NK-92 treated with Interleukin-12 subunit alpha and Interleukin-12 subunit beta, amount 100 ng/mL, for 24 hours (cell line): ENCODE results near the gene HSD17B12.
A peak's percentile ranks its signal among the peaks of the same experiment; 100 is the strongest.

Experiments
- DNase-seq: peaks from one replicate; lab custom pipeline; 2025; lab: John Stamatoyannopoulos, UW

The HSD17B12 gene

GRCh38 chr11:43871051-43871450 is 190.5 kb downstream of the HSD17B12 start:
- no peak for DNase-seq

DNA sequence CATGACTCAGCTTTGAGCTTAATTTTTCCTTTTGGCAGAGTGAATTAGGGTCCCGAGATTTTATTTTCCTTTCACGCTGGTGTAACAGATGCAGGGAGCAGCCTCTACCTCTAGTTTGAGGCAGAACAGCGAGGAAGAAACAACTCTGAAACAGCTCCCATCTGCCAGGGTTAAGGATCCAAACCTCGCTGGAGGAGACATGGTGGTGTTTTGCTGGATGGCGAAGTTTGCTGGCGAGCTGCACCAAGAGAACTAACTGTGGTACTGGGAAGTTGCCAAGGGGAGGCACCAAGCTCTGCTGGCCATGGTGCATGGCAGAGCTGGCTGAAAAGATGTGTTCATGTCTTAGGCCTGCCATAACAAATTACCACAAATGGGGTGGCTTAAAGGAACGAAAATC is 192.5 kb downstream of the HSD17B12 start:
- DNase-seq: no peak

DNA sequence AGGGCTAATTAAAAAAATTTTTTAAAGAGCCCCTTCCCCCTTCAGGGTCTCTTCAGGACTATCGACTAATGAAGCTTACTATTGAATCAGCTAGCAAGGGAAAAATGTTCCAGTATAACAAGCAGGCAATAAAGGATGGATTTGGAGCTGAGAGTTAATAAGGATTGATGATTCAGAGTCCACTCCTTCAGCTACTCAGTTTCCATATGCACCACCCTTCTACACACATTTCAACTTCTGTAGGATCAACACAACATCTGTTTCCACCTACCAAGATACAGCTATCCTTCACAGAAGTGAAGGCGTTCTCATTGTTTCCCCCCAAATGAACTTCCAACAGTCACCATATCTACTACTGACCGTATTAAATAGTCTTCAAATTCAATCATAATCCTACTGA is 193.5 kb downstream of the HSD17B12 start:
- no peak for DNase-seq

DNA sequence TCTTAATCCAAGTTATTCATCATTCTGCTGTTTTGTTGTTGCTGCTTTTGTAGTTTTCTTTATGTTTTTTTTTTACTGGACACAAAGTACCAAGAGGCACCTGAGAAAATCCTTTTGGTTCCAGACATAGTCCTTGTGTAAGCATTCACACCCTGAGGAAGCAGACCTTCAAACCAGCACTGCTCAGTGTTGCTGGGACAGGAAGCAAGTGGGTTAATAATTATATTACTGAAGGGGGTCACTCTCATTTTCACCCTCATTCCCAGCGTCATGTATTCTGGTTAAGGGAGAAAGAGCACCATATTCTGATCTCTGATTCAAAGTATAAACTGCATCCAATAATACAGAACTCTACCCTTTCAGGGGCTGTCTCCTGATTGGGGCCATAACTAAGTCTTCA is 194.2 kb downstream of the HSD17B12 start:
- DNase-seq: no peak

DNA sequence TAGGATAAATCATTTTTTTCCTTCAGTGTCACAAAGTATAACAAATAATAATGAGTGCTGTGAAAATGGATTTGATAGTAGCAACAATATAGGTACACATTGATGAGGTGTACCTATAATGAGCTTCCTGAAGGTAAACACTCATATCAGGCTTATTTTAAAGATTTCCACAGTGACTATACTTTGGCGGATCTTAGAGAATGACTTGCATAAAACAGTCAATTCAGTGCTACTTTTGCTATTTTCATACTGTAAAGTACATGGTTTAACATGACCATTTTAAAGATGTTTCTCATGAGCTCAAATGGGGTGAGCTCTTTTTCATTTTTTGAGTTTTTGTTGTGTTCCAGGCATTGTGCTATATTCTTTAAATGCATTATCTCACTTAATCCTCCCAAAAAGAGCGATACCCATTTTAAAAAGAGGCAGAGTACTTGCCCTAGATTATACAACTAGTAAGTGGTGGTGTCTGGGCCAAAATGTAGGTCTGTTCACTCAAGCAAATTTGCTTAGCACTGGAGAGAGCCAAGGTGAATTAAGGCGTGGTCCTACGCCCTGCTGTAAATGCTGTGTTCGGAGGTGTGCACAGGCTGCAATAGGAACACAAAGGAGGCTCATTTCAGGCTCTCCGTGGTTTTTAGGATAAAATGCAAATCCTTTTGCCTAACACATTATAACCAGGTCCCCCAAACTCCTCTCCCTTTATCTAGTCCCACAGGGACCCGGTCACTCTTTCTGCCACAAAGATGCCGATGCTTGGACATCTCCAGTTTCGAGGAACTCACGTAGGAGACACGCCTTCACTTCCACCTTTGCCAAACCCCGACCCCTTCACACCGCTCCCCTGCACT is 199.5 kb downstream of the HSD17B12 start:
- no peak for DNase-seq

DNA sequence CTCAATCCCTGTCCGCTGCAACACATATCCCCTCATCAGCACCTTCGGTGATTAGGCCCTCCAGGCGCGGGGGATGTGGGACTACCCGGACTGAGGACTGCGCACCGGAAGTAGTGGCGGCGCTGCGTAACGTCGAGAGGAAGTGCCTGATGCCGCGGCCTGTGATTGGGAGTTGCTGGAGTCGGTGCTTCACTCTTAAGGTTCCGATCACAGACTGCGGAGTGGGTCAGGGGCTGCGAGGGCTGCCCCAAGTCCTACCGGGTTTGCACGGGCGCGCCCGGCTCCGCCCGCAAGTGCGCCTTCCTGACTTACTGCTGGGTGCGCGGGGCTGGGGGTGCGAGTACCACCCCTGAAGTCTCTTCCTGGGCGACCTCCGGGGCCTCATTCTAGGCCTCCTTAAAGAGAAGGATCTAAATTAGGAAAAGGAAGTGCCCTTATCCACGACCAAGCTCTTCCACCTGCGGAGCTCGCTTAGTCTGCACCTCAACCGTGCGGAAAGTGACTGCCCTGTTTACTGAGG is 200.2 kb downstream of the HSD17B12 start, which contains the start of gene ALKBH3:
Gene ALKBH3 (plus strand): TSS at position 192 of the 520 bp plus-strand sequence. CDS start 1,822 bp downstream, outside the sequence.
- peak; percentile 83 for DNase-seq

DNA sequence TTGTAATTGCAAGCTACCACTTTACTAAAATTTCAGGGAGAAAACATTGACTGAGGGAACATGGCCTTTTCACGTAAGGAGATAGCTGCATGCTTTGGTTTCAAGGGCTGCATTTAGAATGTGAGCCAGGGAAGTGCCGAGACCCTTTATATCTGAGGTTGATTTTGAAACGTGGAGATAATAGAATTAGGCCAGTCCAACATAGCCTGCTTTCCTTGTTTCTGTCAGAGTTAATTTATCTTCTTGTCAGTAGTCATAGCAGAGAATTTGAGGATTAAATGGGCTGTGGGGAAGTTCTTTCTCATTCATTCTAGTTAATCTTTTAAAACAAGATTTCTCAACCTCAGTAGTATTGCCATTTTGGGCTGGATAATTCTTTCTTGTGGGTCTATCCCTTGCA is 212.3 kb downstream of the HSD17B12 start:
- DNase-seq: no peak

- DNase-seq: no peak
These were observed 214.0 kb downstream of the HSD17B12 start for GRCh38 chr11:43894546-43894945.

DNA sequence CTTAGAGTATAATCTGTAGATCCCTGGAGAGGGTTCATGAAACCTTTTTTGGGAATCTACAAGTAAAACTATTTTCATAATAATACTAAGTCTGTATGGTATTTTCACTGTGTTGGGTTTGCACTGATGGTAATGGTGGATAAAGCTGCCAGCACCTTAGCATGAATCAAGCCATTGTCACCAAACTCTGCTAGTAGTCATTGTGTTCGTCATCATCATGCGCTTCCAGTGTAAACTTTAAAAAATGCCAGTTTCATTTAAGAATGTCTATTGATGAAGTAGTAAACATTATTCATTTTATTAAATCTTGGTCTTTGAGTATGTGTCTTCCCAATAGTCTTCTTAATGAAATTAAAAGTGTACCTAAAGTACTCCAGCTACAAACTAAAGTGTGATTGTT is 215.1 kb downstream of the HSD17B12 start:
- no peak for DNase-seq

DNA sequence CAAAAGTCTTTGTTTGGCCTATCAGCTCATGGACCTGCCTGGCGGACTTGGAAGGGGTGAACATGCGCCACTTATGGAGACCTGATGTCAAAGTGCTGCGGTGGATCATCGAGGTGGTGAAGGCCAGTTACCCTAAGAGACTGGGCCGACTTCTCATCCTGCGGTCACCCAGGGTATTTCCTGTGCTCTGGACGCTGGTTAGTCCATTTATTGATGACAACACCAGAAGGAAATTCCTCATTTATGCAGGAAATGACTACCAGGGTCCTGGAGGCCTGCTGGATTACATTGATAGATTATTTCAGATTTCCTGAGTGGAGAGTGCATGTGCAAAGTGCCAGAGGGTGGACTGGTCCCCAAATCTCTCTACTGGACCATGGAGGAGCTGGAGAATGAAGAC is 218.0 kb downstream of the HSD17B12 start:
- no peak for DNase-seq

GRCh38 chr11:43899094-43899493 is 218.6 kb downstream of the HSD17B12 start:
- DNase-seq: no peak

DNA sequence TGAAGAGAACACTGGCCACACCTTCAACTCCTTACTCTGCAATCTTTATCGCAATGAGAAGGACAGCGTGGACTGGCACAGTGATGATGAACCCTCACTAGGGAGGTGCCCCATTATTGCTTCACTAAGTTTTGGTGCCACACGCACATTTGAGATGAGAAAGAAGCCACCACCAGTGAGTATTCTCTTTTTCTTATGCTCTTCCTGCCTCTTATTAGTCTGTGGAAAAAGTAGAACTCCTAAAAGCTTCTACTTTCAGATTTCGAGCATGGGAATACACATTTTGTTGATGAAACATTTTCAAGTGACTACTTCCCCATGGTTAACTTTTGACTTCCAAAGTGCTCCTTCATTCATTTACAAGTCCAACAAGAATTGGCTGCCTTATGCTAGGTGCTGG is 221.0 kb downstream of the HSD17B12 start:
- DNase-seq: no peak

- no peak for DNase-seq
These were observed 222.5 kb downstream of the HSD17B12 start for GRCh38 chr11:43903078-43903477.

DNA sequence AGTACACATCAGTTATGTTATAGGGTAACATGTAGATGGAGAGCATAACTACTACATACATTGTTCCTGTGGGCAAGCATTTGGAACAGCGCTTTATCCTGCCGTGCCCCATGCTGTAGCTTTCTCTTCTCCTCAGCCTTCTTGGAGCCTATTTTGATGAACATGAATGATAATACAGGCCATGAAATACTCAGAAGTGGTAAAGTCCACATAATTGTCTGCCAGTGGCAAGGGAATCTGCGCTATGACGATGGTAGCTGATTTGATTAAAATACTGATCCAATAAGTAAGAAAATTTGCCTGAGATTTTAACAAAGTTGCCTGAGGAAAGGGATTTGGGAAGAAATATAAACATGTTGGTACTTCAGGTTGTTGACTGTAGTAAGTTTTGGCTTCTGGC is 223.4 kb downstream of the HSD17B12 start:
- no peak for DNase-seq

GRCh38 chr11:43904742-43905535 is 224.4 kb downstream of the HSD17B12 start:
- no peak for DNase-seq

GRCh38 chr11:43905813-43906241 is 225.3 kb downstream of the HSD17B12 start:
- no peak for DNase-seq
